ENCODE data around the gene HS1BP3.

- no peak for TF ChIP-seq POLR2A (IDR thresholded peaks at IDR 0.05)
- no peak for TF ChIP-seq CTCF (IDR thresholded peaks at IDR 0.05)
- no peak for TF ChIP-seq EP300 (IDR thresholded peaks at IDR 0.05)
These were observed 65.6 kb downstream of the HS1BP3 start for GRCh38 chr2:20585359-20585709.

Data from upper lobe of left lung (tissue), 4 donors.